H9 (cell line): ENCODE results near the gene SLCO2A1. TPM values are rescaled to one million over a fixed set of nuclear protein-coding genes. Genes with fewer than 3 reads are reported as not detected.

Experiments used
- DNase-seq: peaks from one replicate; pipeline ENCODE4 v3.0.0-alpha.2; 2017
- H2AFZ ChIP-seq: one replicate; pipeline ENCODE4 v1.6.1; 2013; ENCODE audit warnings: mild to moderate bottlenecking, low read length, control low read depth, moderate library complexity
- H2AK5ac ChIP-seq: 2 replicates; pipeline ENCODE4 v1.6.1; 2013; ENCODE audit warnings: low read length, control low read depth, mixed read lengths; ENCODE audit not compliant: insufficient read length
- H2BK120ac ChIP-seq: one replicate; pipeline ENCODE4 v1.6.1; 2013; ENCODE audit warnings: low read depth, mild to moderate bottlenecking, low read length, control low read depth, inconsistent platforms; ENCODE audit not compliant: poor library complexity, severe bottlenecking
- H2BK12ac ChIP-seq: 2 replicates; pipeline ENCODE4 v1.6.1; 2013; ENCODE audit warnings: low read length, control low read depth, mixed read lengths, low read depth; ENCODE audit not compliant: insufficient read length
- H2BK15ac ChIP-seq: 2 replicates; pipeline ENCODE4 v1.6.1; 2013; ENCODE audit warnings: low read depth, low read length, control low read depth
- H2BK20ac ChIP-seq: one replicate; pipeline ENCODE4 v1.6.1; 2013; ENCODE audit warnings: low read depth, mild to moderate bottlenecking, low read length, control low read depth, inconsistent platforms; ENCODE audit not compliant: poor library complexity, severe bottlenecking
- H2BK5ac ChIP-seq: 2 replicates; pipeline ENCODE4 v1.6.1; 2013; ENCODE audit warnings: low read length, control low read depth, mixed read lengths; ENCODE audit not compliant: insufficient read length
- H3K14ac ChIP-seq: 2 replicates; pipeline ENCODE4 v1.6.1; 2013; ENCODE audit warnings: low read length, control low read depth; ENCODE audit not compliant: insufficient read depth
- H3K18ac ChIP-seq: 2 replicates; pipeline ENCODE4 v1.6.1; 2013; ENCODE audit warnings: low read depth, mild to moderate bottlenecking, mixed read lengths, low read length, control low read depth; ENCODE audit not compliant: insufficient read length
- H3K23ac ChIP-seq: 2 replicates; pipeline ENCODE4 v1.6.1; 2013; ENCODE audit warnings: low read length, control low read depth, mixed read lengths, low read depth; ENCODE audit not compliant: insufficient read length
- H3K23me2 ChIP-seq: 2 replicates; pipeline ENCODE4 v1.6.1; 2013; ENCODE audit warnings: low read depth, mild to moderate bottlenecking, mixed read lengths, low read length, control low read depth; ENCODE audit not compliant: insufficient read length, poor library complexity, severe bottlenecking
- H3K27ac ChIP-seq: 2 replicates; pipeline ENCODE4 v1.5.1; 2013; ENCODE audit warnings: low read length, control low read depth, mixed read lengths, low read depth; ENCODE audit not compliant: insufficient read length
- H3K27me3 ChIP-seq: 2 replicates; pipeline ENCODE4 v1.6.1; 2013; ENCODE audit warnings: low read length, control low read depth, inconsistent platforms; ENCODE audit not compliant: insufficient read depth
- H3K4ac ChIP-seq: 2 replicates; pipeline ENCODE4 v1.6.1; 2013; ENCODE audit warnings: low read depth, mild to moderate bottlenecking, control low read depth, inconsistent platforms, low read length, moderate library complexity
- H3K4me1 ChIP-seq: 2 replicates; pipeline ENCODE4 v1.6.1; 2013; ENCODE audit warnings: low read length, control low read depth, inconsistent platforms; ENCODE audit not compliant: insufficient read depth
- H3K4me2 ChIP-seq: 2 replicates; pipeline ENCODE4 v1.6.1; 2013; ENCODE audit warnings: low read length, control low read depth, mixed read lengths; ENCODE audit not compliant: insufficient read length, insufficient read depth
- H3K56ac ChIP-seq: 2 replicates; pipeline ENCODE4 v1.6.1; 2013; ENCODE audit warnings: low read depth, mild to moderate bottlenecking, mixed read lengths, low read length, control low read depth; ENCODE audit not compliant: insufficient read length
- H3K79me1 ChIP-seq: 2 replicates; pipeline ENCODE4 v1.6.1; 2013; ENCODE audit warnings: low read depth, mild to moderate bottlenecking, moderate library complexity, low read length, control low read depth, inconsistent platforms; ENCODE audit not compliant: insufficient read depth, poor library complexity, severe bottlenecking
- H3K79me2 ChIP-seq: 2 replicates; pipeline ENCODE4 v1.6.1; 2013; ENCODE audit warnings: low read length, control low read depth, inconsistent platforms; ENCODE audit not compliant: insufficient read depth
- H3K9ac ChIP-seq: 2 replicates; pipeline ENCODE4 v1.6.1; 2013; ENCODE audit warnings: low read length, control low read depth, mixed read lengths; ENCODE audit not compliant: insufficient read length; ENCODE audit errors: extremely low read depth
- H3K9me3 ChIP-seq: one replicate; pipeline ENCODE4 v1.6.1; 2013; ENCODE audit warnings: low read depth, low read length, inconsistent platforms; ENCODE audit not compliant: control insufficient read depth
- H3T11ph ChIP-seq: one replicate; pipeline ENCODE4 v1.6.1; 2013; ENCODE audit warnings: mild to moderate bottlenecking, low read length, control low read depth, inconsistent platforms
- H4K20me1 ChIP-seq: one replicate; pipeline ENCODE4 v1.6.1; 2013; ENCODE audit not compliant: control insufficient read depth, insufficient read length, insufficient read depth
- H4K5ac ChIP-seq: 2 replicates; pipeline ENCODE4 v1.6.1; 2013; ENCODE audit warnings: low read depth, mild to moderate bottlenecking, mixed read lengths, low read length, control low read depth; ENCODE audit not compliant: insufficient read length
- H4K8ac ChIP-seq: replicated peaks from 2 replicates; pipeline ENCODE4 v1.6.1; 2013; ENCODE audit warnings: low read length, control low read depth, mixed read lengths, low read depth; ENCODE audit not compliant: insufficient read length
- H4K91ac ChIP-seq: 2 replicates; pipeline ENCODE4 v1.6.1; 2013; ENCODE audit warnings: low read depth, mild to moderate bottlenecking, moderate library complexity, mixed read lengths, low read length, control low read depth; ENCODE audit not compliant: insufficient read length
- H3K27ac Mint-ChIP-seq, 3 experiments: 2 replicates in 2 of 3; 3 replicates in 1 of 3; pipeline ENCODE4 v1.8.0; 2020 to 2021; ENCODE audit warnings: mixed read lengths in 3 of 3, mild to moderate bottlenecking in 1 of 3, moderate library complexity in 1 of 3
- H3K27me3 Mint-ChIP-seq: 2 replicates; pipeline ENCODE4 v1.8.0; 2021; ENCODE audit warnings: low read depth, mild to moderate bottlenecking, moderate library complexity, mixed read lengths
- H3K36me3 Mint-ChIP-seq, 3 experiments: 2 replicates in 2 of 3; 3 replicates in 1 of 3; pipeline ENCODE4 v1.8.0; 2020 to 2021; ENCODE audit warnings: low read depth in 3 of 3, mixed read lengths in 3 of 3; ENCODE audit not compliant: insufficient read depth in 1 of 3
- H3K4me1 Mint-ChIP-seq, 2 experiments: 2 replicates each; pipeline ENCODE4 v1.8.0; 2020; ENCODE audit warnings: mixed read lengths in 2 of 2
- H3K4me3 Mint-ChIP-seq, 2 experiments: 2 replicates in 1 of 2; 3 replicates in 1 of 2; pipeline ENCODE4 v1.8.0; 2020 to 2021; ENCODE audit warnings: mild to moderate bottlenecking in 2 of 2, mixed read lengths in 2 of 2, moderate library complexity in 1 of 2
- H3K9me3 Mint-ChIP-seq, 2 experiments: 2 replicates in 1 of 2; 3 replicates in 1 of 2; pipeline ENCODE4 v1.8.0; 2020; ENCODE audit warnings: mild to moderate bottlenecking in 2 of 2, mixed read lengths in 2 of 2, moderate library complexity in 1 of 2
- WGBS: extraction: QIAGEN DNeasy Blood & Tissue Kit; methylation state at CpG from one replicate; pipeline ENCODE4 v1.1.7; 2013; ENCODE audit warnings: missing lambda C conversion rate, low lambda C conversion rate, mixed read lengths; ENCODE audit not compliant: insufficient read length; ENCODE audit errors: extremely low coverage; 5-methylcytosine and 5-hydroxymethylcytosine counted together
- total RNA-seq: library from RNA; stranded (reverse); gene quantifications from 2 replicates; pipeline ENCODE4 v1.2.1, GENCODE V29; 2021
- TF ChIP-seq, protein P1 (sequence below): fragments of 200-600 bp; sonication (generic); conservative IDR thresholded peaks from 3 replicates; pipeline ENCODE4 v1.8.0; 2021; ENCODE audit warnings: antibody characterized with exemption, mild to moderate bottlenecking

The SLCO2A1 gene
- total RNA-seq, 1 experiment from 2014 or later = 0.98 TPM

- H3K27ac Mint-ChIP-seq = no peak overlapping the region
- WGBS = no CpG with 5 or more reads among the region's 3 CpGs
- H3K9ac ChIP-seq = no peak overlapping the region
- H2BK120ac ChIP-seq = no peak overlapping the region
- peaks cover 3 to 4% (median 3%) of the 10 kb centered on the region in 3 experiments; a peak in 4 of 7 replicates for H3K36me3 Mint-ChIP-seq
- H2BK15ac ChIP-seq = no peak overlapping the region
- H4K20me1 ChIP-seq = no peaks in the 10 kb centered on the region
- H2BK5ac ChIP-seq = no peak overlapping the region
- DNase-seq = no peak
- H2BK12ac ChIP-seq = no peak overlapping the region
- H2BK20ac ChIP-seq = no peak overlapping the region
- H4K8ac ChIP-seq = no peak overlapping the region
- no peak overlapping the region for H3K4me3 Mint-ChIP-seq
- no peaks in the 10 kb centered on the region for H3K4me1 ChIP-seq
- no peaks in the 10 kb centered on the region; the same call in 1 of the 2 replicates for H3K27me3 Mint-ChIP-seq
- no peak overlapping the region for H3K27ac ChIP-seq
- no peak overlapping the region for H3K4ac ChIP-seq
- H4K91ac ChIP-seq = no peak overlapping the region
- no peaks in the 10 kb centered on the region for H3K4me1 Mint-ChIP-seq
- no peak overlapping the region for H2AK5ac ChIP-seq
- peaks cover 14 to 23% of the 10 kb centered on the region in 2 experiments for H3K9me3 Mint-ChIP-seq
- H3K27me3 ChIP-seq = no peaks in the 10 kb centered on the region
- no peak overlapping the region for H2AFZ ChIP-seq
- no peaks in the 10 kb centered on the region for H3K79me1 ChIP-seq
- no peak overlapping the region for H3K56ac ChIP-seq
- no peak overlapping the region for H3K23ac ChIP-seq
- TF ChIP-seq, protein P1, sequence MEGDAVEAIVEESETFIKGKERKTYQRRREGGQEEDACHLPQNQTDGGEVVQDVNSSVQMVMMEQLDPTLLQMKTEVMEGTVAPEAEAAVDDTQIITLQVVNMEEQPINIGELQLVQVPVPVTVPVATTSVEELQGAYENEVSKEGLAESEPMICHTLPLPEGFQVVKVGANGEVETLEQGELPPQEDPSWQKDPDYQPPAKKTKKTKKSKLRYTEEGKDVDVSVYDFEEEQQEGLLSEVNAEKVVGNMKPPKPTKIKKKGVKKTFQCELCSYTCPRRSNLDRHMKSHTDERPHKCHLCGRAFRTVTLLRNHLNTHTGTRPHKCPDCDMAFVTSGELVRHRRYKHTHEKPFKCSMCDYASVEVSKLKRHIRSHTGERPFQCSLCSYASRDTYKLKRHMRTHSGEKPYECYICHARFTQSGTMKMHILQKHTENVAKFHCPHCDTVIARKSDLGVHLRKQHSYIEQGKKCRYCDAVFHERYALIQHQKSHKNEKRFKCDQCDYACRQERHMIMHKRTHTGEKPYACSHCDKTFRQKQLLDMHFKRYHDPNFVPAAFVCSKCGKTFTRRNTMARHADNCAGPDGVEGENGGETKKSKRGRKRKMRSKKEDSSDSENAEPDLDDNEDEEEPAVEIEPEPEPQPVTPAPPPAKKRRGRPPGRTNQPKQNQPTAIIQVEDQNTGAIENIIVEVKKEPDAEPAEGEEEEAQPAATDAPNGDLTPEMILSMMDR = no peak
- H3K14ac ChIP-seq = no peak overlapping the region
- no peaks in the 10 kb centered on the region for H3K23me2 ChIP-seq
- no peak overlapping the region for H3T11ph ChIP-seq
- no peaks in the 10 kb centered on the region for H3K79me2 ChIP-seq
- no peak overlapping the region for H3K18ac ChIP-seq
- H4K5ac ChIP-seq = no peak overlapping the region
- peaks cover 8% of the 10 kb centered on the region for H3K9me3 ChIP-seq
- no peak overlapping the region for H3K4me2 ChIP-seq
These were observed 48.0 kb upstream of the SLCO2A1 start for GRCh38 chr3:134077649-134078161.
